ENCODE measurements around the gene SPN.
"Not testable (repeated sequence)": the region's sequence is repeated elsewhere in the genome, so short reads cannot be mapped to it uniquely, and the experiment has no call there.

SPN gene

DNA sequence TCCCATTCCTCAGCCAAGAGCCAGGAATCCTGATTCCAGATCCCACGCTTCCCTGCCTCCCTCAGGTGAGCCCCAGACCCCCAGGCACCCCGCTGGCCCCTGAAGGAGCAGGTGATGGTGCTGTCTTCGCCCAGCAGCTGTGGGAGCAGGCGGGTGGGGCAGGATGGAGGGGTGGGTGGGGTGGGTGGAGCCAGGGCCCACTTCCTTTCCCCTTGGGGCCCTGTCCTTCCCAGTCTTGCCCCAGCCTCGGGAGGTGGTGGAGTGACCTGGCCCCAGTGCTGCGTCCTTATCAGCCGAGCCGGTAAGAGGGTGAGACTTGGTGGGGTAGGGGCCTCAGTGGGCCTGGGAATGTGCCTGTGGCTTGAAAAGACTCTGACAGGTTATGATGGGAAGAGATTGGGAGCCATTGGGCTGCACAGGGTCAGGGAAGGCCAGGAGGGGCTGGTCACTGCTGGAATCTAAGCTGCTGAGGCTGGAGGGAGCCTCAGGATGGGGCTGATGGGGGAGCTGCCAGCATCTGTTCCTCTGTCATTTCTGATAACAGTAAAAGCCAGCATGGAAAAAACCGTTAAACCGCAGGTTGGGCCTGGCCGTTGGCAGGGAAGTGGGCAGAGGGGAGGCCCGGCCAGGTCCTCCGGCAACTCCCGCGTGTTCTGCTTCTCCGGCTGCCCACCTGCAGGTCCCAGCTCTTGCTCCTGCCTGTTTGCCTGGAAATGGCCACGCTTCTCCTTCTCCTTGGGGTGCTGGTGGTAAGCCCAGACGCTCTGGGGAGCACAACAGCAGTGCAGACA, at the start of gene SPN:
SPN (plus strand) TSS at position 232 of the 791 bp plus-strand sequence; CDS start at position 714, 482 bp downstream.
- DNase-seq: peak in 1 of 4 experiments; percentile 21

DNA sequence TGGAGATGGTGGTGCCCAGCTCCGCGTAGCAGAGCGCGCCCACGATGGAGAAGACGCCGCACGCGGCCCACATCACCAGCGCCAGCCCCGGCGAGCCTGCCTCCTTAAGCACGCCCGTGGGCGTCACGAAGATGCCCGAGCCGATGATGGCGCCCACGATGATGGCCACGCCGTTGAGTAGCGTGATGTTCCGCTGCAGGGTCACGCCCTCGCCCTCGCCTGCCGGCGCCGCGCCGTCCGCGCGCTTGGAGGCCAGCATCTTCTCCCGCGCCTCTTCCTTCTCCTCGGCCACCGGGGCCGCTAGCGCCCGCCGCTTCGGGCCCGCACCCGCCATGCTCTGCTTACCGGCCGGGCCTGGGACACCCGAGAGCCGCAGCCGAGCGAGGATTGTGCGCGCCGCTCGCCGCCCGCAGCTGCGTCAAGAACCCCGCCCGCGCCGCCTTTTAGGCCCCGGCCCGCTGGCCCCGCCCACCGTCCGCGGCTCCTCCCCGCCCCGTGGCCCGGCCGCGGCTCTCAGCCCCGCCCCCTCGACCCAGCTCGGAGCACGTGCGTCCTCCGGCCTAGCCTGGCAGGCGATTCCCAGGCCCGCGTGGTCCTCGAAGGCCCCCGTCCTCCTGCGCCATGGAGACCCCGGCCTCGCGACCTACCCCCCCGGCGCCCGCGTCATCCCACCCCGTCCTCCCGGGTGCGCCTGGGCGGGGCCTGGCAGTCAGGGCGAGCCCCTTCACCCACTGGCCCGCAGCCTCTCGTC, 49.6 kb upstream of the SPN start:
- peak; percentile 74 to 88 (median 84) for DNase-seq

- DNase-seq: not testable (repeated sequence)
These were observed 48.2 kb upstream of the SPN start for GRCh38 chr16:29614691-29615314.

DNA sequence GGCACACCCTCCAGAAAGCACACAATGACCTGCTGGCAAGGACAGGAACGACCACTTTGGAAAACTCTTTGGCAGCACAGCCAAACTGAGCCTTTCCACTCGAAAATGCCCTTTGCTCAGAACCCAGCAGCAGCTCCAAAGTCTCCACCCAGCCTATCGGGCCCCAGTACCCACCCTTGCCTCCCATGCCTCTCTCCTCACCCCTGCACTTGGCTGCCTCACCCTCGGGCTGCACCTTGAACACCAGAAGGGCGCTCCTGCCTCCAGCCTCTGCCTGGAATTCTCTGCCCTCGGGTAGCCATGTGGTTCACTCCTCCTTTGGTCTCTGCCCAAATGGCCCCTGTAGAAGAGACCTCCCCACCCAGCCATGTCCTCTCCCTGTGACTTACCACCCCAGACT, 46.9 kb upstream of the SPN start:
- not testable (repeated sequence) for DNase-seq

DNA sequence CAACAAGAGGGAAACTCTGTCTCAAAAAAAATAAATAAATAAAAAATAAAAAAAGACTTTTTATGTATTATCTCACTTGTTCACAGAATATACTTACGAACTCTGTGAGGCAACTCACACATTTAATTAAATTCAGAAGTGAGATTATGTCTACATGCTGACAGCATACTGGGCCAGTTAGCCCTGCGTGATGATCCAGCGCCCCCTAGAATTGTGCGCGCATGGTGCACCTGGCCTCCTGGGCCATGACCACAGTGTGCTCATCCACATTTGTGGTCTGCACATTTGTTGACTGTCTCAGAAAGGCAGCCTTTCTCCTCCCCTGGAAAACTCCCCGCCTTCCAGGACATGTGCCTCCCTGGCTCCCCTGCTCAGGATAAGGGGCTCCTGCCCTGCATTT, 42.5 kb upstream of the SPN start:
- DNase-seq: peak in 2 of 4 experiments; percentile 3 to 21

GRCh38 chr16:29622738-29623137, 40.3 kb upstream of the SPN start:
- not testable (repeated sequence) for DNase-seq

DNA sequence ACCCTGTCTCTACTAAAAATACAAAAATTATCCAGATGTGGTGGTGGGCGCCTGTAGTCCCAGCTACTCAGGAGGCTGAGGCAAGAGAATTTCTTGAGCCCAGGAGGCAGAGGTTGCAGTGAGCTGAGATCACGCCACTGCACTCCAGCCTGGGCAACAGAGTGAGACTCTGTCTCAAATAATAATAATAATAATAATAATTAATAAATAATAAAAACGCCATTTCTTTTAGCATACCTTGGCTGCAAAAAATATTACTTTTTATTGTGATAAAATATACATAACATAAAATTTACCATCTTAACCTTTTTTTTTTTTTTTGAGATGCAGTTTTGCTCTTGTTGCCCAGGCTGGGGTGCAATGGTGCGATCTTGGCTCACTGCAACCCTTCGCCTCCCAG, 39.8 kb upstream of the SPN start:
- not testable (repeated sequence) for DNase-seq

DNA sequence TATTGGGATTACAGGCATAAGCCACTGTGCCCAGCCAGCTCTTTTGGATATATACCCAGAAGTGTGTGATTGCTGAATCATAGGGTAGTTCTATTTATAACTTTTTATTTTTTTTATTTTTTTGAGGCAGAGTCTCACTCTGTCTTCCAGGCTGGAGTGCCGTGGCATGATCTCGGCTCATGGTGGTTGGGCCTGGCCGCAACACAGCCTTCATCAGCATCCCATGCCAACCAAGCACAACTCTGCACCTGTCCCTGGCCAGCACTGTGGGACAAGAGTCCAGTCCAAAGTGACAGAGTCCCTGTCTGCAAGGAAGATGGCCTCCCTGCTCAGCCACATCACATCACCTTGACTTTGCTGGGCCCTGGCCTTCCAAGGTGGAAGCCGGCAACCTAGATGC, 37.9 kb upstream of the SPN start:
- DNase-seq: not testable (repeated sequence)

GRCh38 chr16:29626778-29627331, 36.2 kb upstream of the SPN start:
- peak in 1 of 4 experiments; percentile 29 for DNase-seq

GRCh38 chr16:29627661-29628075, 35.4 kb upstream of the SPN start:
- not testable (repeated sequence) for DNase-seq

GRCh38 chr16:29628707-29629106, 34.3 kb upstream of the SPN start:
- DNase-seq: not testable (repeated sequence)

DNA sequence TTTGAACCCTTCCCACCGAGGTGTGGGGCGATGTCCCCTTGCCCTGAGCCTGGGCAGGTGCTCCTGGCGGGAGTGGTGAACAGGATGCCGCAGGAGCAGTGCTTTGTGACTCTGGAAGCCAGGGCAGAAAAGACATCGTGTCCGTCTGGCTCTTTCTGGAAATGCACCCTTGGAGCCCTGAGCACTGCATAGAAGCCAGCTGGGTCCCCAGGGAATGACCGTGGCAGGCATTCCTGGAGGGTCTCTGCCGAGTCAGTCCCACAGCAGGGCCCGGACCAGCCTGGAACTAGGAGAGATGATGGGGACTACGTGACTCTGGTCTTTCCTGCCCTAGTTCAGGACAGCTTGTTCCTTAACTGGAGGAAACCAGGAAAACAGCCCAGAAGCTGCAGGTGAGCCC, 33.7 kb upstream of the SPN start:
- DNase-seq: not testable (repeated sequence)

DNA sequence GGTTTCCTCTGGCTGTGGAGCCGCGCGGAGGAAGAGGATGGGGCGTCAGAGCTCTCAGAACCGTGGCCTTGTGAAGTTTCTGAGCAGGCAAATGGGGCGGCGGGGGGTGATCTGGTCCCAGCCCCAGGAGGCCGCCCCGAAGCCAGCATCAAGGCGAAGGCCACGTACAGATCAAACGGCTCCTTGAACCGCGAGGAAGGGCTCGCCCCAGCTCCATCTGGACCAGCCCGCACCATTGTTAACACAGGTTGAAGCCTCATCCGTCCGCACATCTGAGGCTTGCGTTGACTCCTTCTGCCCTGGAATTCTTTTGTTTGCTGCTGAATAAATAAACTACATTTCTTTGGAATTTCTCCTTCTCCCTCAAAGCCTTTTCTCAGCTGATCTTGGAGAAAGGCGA, 31.4 kb upstream of the SPN start:
- DNase-seq: not testable (repeated sequence)

DNA sequence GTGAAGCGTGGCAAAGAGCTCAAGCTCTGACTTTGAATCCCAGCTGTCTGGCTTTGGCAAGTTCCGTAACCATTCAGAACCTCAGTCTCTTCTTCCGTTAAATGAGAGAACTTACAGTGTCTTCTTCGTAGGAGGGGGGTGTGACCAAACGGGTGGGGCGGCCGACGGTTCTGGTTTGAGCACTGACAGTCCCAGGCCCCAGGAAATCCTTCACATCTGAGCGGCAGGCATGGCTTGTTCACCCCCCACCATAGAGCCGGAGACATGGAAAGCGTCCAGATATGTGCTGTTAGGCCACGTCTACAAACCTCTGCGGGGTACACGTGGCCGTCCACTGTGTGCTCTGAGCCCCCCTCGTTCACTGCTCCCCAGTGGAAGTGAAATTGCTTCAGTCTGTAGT, 27.1 kb upstream of the SPN start:
- DNase-seq: not testable (repeated sequence)

GRCh38 chr16:29636368-29636767, 26.7 kb upstream of the SPN start:
- DNase-seq: not testable (repeated sequence)

GRCh38 chr16:29638751-29639150, 24.3 kb upstream of the SPN start:
- DNase-seq: not testable (repeated sequence)

DNA sequence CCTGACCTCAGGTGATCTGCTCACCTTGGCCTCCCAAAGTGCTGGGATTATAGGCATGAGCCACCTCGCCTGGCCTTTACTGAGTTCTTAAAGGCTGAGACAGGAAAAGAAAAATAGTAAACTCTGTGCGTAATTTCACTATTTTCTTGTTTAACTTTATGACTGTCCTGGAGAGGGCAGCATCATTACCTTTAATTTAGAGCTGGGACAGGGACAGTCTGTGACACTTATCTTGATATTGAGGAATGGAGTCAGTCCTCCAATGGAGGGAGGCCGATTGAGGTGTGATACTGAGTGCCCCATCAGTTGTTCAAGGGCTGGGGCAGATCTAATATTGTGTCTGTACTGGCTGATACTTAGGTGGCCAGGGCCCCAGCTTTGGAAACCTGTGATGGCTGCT, 21.5 kb upstream of the SPN start:
- no peak for DNase-seq

- DNase-seq: no peak
These were observed 19.5 kb upstream of the SPN start for GRCh38 chr16:29643596-29643995.

- DNase-seq: no peak
These were observed 18.6 kb upstream of the SPN start for GRCh38 chr16:29644338-29644857.

DNA sequence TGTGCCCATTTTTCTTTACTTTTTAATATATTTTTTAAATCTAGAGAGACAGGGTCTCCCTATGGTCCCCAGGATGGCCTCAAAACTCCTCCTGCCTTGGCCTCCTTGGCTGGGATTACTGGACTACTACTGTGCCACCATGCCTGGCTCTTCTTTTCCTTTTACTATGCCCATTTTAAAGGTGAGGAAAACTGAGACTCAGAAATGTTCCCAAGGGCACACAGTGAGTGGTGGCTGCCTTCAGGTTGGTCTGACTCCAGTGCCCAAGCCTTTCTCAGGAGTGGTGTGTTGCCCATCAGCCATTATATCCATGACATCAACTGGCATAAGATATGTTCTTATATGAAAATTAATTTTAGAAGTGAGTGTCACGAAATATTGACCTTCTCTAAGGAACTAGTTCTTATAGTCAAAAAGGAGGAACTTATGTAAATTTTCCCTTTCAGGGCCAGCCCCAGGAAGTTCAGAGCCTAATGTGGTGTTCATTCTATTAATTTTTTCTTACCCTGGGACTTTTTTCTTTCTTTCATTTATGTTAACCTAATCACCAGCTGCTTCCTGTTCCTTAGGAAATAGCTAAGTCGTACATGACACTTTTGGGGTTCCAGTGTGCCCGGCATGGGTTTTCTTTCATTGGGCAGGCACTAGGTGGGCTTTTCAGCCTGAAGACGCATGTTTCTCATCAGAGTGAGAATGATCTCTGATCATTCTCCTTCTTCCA, 17.9 kb upstream of the SPN start:
- DNase-seq: no peak

- DNase-seq: no peak
These were observed 17.3 kb upstream of the SPN start for GRCh38 chr16:29645694-29646187.

DNA sequence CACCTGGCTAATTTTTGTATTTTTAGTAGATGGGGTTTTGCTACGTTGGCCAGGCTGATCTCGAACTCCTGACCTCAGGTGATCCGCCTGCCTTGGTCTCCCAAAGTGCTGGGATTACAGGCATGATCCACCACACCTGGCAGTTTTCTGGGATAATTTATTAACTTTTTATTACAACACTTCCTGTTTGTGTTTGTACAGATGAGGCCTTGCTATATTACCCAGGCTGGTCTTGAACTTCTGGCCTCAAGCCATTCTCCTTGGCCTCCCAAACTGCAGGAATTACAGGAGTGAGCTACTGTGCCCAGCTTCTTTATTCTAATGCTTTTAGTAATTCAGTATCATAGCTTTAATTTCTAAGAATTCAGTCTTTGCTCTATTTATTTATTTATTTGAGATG, 16.1 kb upstream of the SPN start:
- DNase-seq: no peak

Measured in activated CD4-positive, CD25-positive, alpha-beta regulatory T cell (primary cell).